OCI-LY7 (cell line): ENCODE data around the gene HSPH1.

Experiments used
- EZH2phosphoT487 ChIP-seq: fragments of 200-600 bp; sonication (generic); IDR thresholded peaks from 2 replicates; pipeline ENCODE4 v1.6.1; 2018; ENCODE audit warnings: low read depth, borderline replicate concordance, mild to moderate bottlenecking, mixed run types, antibody characterized with exemption, low read length, moderate library complexity, mixed read lengths
- TF ChIP-seq, protein P1 (sequence below): fragments of 200-600 bp; sonication (generic); conservative IDR thresholded peaks from 2 replicates; pipeline ENCODE4 v1.5.1; 2014; ENCODE audit warnings: mild to moderate bottlenecking, antibody characterized with exemption, low read length, moderate library complexity, mixed read lengths

- TF ChIP-seq EZH2phosphoT487, result no peak
- TF ChIP-seq, protein P1, sequence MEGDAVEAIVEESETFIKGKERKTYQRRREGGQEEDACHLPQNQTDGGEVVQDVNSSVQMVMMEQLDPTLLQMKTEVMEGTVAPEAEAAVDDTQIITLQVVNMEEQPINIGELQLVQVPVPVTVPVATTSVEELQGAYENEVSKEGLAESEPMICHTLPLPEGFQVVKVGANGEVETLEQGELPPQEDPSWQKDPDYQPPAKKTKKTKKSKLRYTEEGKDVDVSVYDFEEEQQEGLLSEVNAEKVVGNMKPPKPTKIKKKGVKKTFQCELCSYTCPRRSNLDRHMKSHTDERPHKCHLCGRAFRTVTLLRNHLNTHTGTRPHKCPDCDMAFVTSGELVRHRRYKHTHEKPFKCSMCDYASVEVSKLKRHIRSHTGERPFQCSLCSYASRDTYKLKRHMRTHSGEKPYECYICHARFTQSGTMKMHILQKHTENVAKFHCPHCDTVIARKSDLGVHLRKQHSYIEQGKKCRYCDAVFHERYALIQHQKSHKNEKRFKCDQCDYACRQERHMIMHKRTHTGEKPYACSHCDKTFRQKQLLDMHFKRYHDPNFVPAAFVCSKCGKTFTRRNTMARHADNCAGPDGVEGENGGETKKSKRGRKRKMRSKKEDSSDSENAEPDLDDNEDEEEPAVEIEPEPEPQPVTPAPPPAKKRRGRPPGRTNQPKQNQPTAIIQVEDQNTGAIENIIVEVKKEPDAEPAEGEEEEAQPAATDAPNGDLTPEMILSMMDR, result no peak
Measured at GRCh38 chr13:31154939-31155338, 6.8 kb downstream of the HSPH1 start.
